Measurements from ENCODE around the gene ZNF556. TPM values are rescaled to one million over a fixed set of nuclear protein-coding genes. Genes with fewer than 3 reads are reported as not detected.
"Not testable (repeated sequence)": the region's sequence is repeated elsewhere in the genome, so short reads cannot be mapped to it uniquely, and the experiment has no call there.

The ZNF556 gene
- total RNA-seq, 2 experiments from 2014 or later, result 0.09 TPM; not detected in 1

- CTCF ChIA-PET (ENCODE audit: unreplicated experiment), result no interaction called here
- Histone ChIP-seq H3K4me2 (ENCODE audit: low read length) (no peak overlapping the region), H3K9me2 (ENCODE audit: insufficient read depth, low read length) (no peaks in the 10 kb centered on the region), H3K4me1 (ENCODE audit: insufficient read depth, low read length, poor library complexity, severe bottlenecking) (no peaks in the 10 kb centered on the region), H2AFZ (ENCODE audit: low read length) (no peak overlapping the region), H4K20me1 (ENCODE audit: insufficient read depth, low read length) (no peaks in the 10 kb centered on the region), H3K27ac (ENCODE audit: low read depth, low read length, poor library complexity, severe bottlenecking) (no peak overlapping the region), H3K4me3 (ENCODE audit: low read depth, low read length, poor library complexity, severe bottlenecking) (no peak overlapping the region), H3K9me3 (ENCODE audit: low read length) (no peaks in the 10 kb centered on the region), H3K79me2 (ENCODE audit: insufficient read depth, low read depth, low read length) (no peaks in the 10 kb centered on the region), H3K36me3 (ENCODE audit: insufficient read depth, low read length) (no peaks in the 10 kb centered on the region)
- TF ChIP-seq EZH2phosphoT487 (IDR thresholded peaks at IDR 0.05; ENCODE audit: borderline replicate concordance, low read depth, low read length), result no peak
- TF ChIP-seq CTCF (conservative IDR thresholded peaks at IDR 0.05; ENCODE audit: low read length), result no peak
- DNase-seq (ENCODE audit: low spot score), result no peak
- BruUV-seq (replicated peaks), result no TSS peak
- intact Hi-C loops (cut with micrococcal nuclease; ENCODE audit: unreplicated experiment), result no loop called here
- POLR2A ChIA-PET, result no interaction called here
These were observed 575 bp upstream of the ZNF556 start for GRCh38 chr19:2866495-2867024.

GRCh38 chr19:2869618-2870017, 2.5 kb downstream of the ZNF556 start:
- DNase-seq (ENCODE audit: low spot score), result no peak
- BruUV-seq (replicated peaks), result no TSS peak
- Histone ChIP-seq H3K9me3 (ENCODE audit: low read length) (no peaks in the 10 kb centered on the region), H3K79me2 (ENCODE audit: insufficient read depth, low read depth, low read length) (no peaks in the 10 kb centered on the region), H3K27ac (ENCODE audit: low read depth, low read length, poor library complexity, severe bottlenecking) (no peak overlapping the region), H3K4me2 (ENCODE audit: low read length) (no peak overlapping the region), H2AFZ (ENCODE audit: low read length) (no peak overlapping the region), H3K36me3 (ENCODE audit: insufficient read depth, low read length) (no peaks in the 10 kb centered on the region), H3K4me3 (ENCODE audit: low read depth, low read length, poor library complexity, severe bottlenecking) (no peak overlapping the region), H3K9me2 (ENCODE audit: insufficient read depth, low read length) (no peaks in the 10 kb centered on the region), H4K20me1 (ENCODE audit: insufficient read depth, low read length) (no peaks in the 10 kb centered on the region), H3K4me1 (ENCODE audit: insufficient read depth, low read length, poor library complexity, severe bottlenecking) (peaks cover 4% of the 10 kb centered on the region)
- ChIA-PET CTCF (ENCODE audit: unreplicated experiment) (no interaction called here), POLR2A (no interaction called here)
- TF ChIP-seq CTCF (conservative IDR thresholded peaks at IDR 0.05; ENCODE audit: low read length) (no peak), EZH2phosphoT487 (IDR thresholded peaks at IDR 0.05; ENCODE audit: borderline replicate concordance, low read depth, low read length) (no peak)
- intact Hi-C loops (cut with micrococcal nuclease; ENCODE audit: unreplicated experiment), result no loop called here

- POLR2A ChIA-PET, result interaction anchor here (0.6 kb wide), 1 partner anchor 12 kb away, joined by 3 read pairs; no protein-coding TSS in a partner anchor
- H3K4me3 ChIP-seq (ENCODE audit: low read depth, low read length, poor library complexity, severe bottlenecking); H3K79me2 ChIP-seq (ENCODE audit: insufficient read depth, low read depth, low read length); H4K20me1 ChIP-seq (ENCODE audit: insufficient read depth, low read length); H3K36me3 ChIP-seq (ENCODE audit: insufficient read depth, low read length); H2AFZ ChIP-seq (ENCODE audit: low read length); H3K9me2 ChIP-seq (ENCODE audit: insufficient read depth, low read length); BruUV-seq (replicated peaks); H3K4me1 ChIP-seq (ENCODE audit: insufficient read depth, low read length, poor library complexity, severe bottlenecking); DNase-seq (ENCODE audit: low spot score); H3K4me2 ChIP-seq (ENCODE audit: low read length); CTCF ChIA-PET (ENCODE audit: unreplicated experiment); H3K27ac ChIP-seq (ENCODE audit: low read depth, low read length, poor library complexity, severe bottlenecking); H3K9me3 ChIP-seq (ENCODE audit: low read length): not testable (repeated sequence)
- TF ChIP-seq CTCF (conservative IDR thresholded peaks at IDR 0.05; ENCODE audit: low read length), result peak; percentile 46
- intact Hi-C loops (cut with micrococcal nuclease; ENCODE audit: unreplicated experiment), result loop anchor here (2.0 kb wide), 1 partner anchor 223 kb away; no protein-coding TSS in a partner anchor
These were observed 5.0 kb downstream of the ZNF556 start for GRCh38 chr19:2872175-2872574.

Data from OCI-LY7 (cell line).